Germinal center (tissue), 1 donor: Measurements from ENCODE around the gene UQCR11.
A peak's percentile ranks its signal among the peaks of the same experiment; 100 is the strongest.

Source experiments
- DNase-seq: peaks from one replicate; pipeline ENCODE4 v3.0.0; 2012; ENCODE audit warnings: mixed read lengths, low spot score

The UQCR11 gene

DNA sequence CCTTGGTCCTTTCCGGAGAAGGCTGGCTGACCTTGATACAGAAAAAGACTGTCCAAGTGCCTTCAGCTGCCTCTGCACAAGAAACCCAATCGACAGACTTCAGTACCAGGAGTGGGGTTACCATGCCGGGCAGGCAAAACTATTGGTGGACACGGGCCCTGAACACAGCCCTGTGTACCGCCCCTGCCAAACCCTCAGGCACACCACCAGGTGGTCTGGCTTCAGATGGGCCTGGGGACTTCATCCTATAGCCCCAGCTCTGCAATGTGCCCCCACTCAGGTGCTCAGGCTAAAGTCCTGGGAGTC, 29.6 kb upstream of the UQCR11 start:
- DNase-seq, result no peak

GRCh38 chr19:1634242-1634937, 29.1 kb upstream of the UQCR11 start:
- DNase-seq, result no peak

DNA sequence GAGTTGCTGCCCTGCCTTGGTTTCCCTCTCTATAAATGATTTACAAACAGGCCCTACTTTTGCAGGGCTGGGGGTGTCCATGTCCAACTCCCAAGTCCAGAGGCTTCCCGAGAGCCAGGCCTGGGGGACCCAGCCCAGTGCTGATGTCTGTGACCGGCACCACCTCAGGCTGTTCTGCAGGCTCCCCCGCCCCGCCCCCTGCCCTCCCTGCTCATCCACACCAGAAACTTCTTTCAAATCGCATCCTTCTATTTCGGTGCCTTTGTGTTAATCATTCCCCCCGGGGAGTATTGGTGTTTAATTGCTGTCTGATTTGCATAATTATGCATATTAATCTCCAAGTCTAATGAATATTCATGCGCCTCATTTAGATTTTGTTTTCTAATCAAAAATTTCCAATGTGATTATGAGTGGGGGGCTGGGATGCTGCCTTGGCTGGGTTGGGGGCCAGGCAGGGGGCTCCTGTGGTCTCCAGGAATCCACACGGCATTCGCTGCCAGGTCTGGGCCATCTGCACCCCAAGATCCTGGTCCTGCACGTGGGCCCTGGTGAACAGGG, 28.1 kb upstream of the UQCR11 start:
- no peak for DNase-seq

GRCh38 chr19:1632462-1633268, 27.4 kb upstream of the UQCR11 start:
- no peak for DNase-seq

- DNase-seq, result no peak
These were observed 26.4 kb upstream of the UQCR11 start for GRCh38 chr19:1631557-1632100.

- DNase-seq, result no peak
These were observed 25.5 kb upstream of the UQCR11 start for GRCh38 chr19:1630811-1631210.

- no peak for DNase-seq
These were observed 24.8 kb upstream of the UQCR11 start for GRCh38 chr19:1630012-1630411.

- DNase-seq, result no peak
These were observed 24.1 kb upstream of the UQCR11 start for GRCh38 chr19:1629256-1629808.

DNA sequence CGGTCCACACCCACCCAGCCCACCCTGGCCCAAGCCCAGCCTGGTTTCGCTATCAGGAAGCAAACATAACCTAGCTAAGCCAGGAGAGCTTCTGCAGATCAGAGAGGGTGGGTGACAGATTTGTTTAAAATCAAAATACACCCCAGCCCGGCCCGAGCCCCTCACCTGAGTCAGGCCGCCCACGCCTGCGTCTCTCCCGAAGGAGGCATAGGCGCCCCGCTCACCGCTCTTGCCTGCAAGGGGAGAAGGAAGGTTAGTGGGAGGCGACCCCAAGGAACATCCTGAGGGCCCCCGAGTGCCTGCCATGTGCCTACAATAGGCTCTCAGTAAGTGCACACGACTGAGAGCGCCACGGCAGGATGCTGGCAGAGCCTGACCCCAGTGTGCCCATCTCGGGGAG, 21.9 kb upstream of the UQCR11 start:
- no peak for DNase-seq

DNA sequence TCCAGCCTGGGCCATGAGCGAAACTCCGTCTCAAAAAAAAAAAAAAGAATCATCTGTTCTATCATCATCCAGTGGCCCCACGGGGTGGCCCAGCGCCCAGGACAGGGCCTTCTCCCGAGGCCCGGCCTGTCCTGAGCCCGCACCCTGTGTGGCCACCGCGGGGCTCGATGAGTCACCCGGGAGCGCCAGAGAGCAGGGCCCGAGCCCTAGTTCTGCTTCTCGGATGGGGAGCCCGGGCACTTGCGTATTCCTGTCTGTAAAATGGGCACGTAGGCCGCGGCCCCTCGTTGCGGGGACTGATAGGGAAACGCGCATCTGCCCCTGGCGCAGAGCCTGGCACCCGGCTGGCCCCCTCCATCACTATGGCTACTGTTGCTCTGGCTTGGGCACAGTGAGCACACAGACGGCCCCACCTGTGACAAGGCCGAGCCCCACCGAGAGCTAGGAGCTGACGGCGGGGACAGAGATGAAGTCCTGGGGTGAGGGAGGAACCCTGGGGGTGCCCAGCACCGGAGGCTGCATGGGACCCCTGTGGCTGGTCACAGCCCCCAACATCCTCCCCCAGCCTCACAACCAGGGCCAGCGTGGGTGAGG, 21.3 kb upstream of the UQCR11 start:
- DNase-seq, result no peak

DNA sequence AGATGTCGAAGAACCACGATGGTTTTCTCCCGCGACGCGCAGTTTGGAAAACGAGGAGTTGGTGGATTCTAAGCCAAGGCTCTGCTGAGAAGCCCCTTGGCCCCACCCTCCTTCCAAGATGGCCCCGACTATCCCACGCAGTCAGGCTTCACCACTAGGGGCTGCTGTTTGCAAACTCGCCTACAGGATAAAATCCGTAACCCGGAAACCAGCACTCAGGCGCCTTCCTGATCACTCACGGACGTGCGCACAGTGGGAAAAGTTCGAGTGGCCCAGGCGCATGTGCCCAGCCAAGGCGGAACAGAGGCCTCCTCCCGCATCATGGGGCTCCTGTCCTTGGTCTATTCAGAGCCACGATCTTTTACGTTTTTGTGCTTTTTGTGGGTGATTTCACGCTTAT, 19.2 kb upstream of the UQCR11 start:
- DNase-seq, result peak; percentile 56

DNA sequence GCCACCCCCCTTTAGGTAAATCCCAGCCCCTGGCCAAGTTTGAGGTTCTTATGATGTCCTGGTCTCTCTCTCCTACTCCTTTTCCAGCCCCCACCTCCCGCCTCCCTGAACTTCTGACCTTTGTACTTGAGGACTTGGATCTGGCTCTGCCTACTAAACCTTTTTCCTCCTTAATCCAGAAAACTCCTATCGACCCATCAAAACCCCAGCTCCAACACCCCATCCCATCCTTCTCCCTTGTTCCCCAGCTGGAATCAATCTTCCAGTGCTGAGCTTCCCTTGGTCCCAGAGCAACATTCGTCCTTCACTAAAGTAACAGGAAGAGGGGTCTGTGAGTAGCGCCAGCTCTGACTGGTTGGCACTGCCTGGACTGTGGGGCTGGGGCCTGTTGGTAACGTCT, 17.3 kb upstream of the UQCR11 start:
- no peak for DNase-seq

- no peak for DNase-seq
These were observed 16.7 kb upstream of the UQCR11 start for GRCh38 chr19:1622007-1622406.

- no peak for DNase-seq
These were observed 16.3 kb upstream of the UQCR11 start for GRCh38 chr19:1621574-1621973.

GRCh38 chr19:1621021-1621420, 15.8 kb upstream of the UQCR11 start:
- no peak for DNase-seq

GRCh38 chr19:1620502-1620901, 15.2 kb upstream of the UQCR11 start:
- DNase-seq, result no peak

GRCh38 chr19:1619703-1620102, 14.4 kb upstream of the UQCR11 start:
- no peak for DNase-seq

DNA sequence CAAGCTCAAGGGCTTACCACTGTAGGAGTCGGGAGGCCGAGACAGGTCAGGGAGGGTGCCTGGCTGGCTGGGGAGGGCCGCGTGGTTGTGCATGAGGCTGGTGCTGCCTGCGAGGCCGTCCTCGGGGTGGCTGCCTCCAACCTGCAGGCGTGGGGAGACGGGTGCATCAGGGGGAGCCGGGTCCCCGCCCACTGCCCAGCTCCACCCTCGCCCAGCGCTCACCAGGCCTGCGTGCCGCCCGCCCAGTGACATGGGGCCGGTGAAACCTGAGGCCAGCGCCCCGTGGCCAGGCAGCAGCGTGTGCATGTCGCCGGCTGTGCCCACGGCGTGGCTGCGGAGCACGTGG, 13.8 kb upstream of the UQCR11 start:
- DNase-seq, result no peak

DNA sequence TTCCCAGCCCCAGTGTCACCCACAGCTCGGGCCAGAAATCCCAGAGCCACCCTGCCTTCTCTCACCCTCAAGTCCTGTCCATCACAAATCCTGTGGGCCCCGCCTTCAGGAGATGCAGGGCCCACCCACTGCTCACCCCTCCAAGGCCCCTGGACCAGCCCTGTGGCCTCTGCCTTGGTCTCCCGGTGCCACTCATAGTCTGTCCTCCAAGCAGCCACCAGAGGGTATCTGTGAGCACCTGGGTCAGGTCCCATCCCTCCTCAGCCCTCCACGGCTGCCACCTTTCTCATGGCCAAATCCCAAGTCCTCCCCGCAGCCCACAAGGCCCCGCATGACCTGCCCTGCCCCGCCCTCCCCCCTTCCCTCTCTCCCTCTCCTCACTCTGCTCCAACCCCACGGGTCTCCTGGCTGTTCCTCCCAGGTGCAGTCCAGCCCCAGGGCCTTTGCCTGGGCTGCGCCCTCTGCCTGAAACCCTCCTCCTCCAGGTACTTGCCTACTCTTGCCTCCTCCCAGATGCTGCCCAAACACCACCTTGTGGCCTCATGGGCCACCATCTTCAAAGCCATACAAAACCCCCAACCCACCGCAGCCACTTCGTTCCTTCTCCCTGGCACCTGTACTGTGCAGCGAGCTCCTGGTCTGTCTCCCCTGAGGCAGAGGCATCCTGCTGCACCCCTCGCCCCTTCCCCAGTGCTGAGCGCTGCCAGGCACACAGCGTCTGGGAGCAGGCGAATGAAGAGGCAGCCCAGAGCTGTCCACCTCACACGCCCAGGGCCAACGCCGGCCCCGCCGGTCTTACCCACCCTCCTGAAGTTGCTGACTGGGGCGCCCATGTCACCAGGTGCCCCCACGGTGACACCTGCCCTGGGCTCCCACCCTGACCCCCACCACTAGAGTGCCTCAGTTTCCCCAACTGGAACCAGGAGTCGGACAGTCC, 13.2 kb upstream of the UQCR11 start:
- peak; percentile 68 for DNase-seq

- DNase-seq, result no peak
These were observed 11.6 kb upstream of the UQCR11 start for GRCh38 chr19:1616875-1617274.

- no peak for DNase-seq
These were observed 11.1 kb upstream of the UQCR11 start for GRCh38 chr19:1616396-1616795.
